Ureter (tissue), 1 donor: ENCODE results near the gene AGPS. TPM values are rescaled to one million over a fixed set of nuclear protein-coding genes. Genes with fewer than 3 reads are reported as not detected.

Experiments
- DNase-seq: peaks from one replicate; pipeline ENCODE4 v3.0.0-alpha.2; 2020; ENCODE audit warnings: low spot score
- total RNA-seq: library from RNA; stranded (reverse); gene quantifications from one replicate; pipeline ENCODE4 v1.2.4, GENCODE V29; 2023
- donor health status: DM: yes; HTN: yes; CAD: no.

Gene AGPS
- total RNA-seq, 1 donor from 2014 or later, result 38.7 TPM

DNA sequence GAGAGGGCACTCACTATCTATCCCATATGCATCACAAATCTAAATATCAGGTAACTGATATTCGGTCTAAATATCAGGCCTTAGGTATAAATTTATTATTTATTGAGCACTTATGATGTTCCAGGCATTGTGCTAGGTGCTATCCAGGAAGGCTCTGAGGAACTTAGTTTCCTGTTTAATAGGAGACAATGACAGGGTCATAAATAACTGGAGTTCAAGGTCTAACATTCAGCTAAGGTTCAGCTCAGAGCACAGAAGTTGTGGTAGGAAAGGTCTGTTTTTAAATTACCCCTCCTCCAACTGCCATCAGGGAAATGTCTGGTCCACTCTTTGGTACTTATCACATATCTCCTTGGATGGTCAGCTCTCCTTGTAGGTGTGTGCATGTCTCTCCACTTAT, 193.6 kb downstream of the AGPS start:
- no peak for DNase-seq

DNA sequence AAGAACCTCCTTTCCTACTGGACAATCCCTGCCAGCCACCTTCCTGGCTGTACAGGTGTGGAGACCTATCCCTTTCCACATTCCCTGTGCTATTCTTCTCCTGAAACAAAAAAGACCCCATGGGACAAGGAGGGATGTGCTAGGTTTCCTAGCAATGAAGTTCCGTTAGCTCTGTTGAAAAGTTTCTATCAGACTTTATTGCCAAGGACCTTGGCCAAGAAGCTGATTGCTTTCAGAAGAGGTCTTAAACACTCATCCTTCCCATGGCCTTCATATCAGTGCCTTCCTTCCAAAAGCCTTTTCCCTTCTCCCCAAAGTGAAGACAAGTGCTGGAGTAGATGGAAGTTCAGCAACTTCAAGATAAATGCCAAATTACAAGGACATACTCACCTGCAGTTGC, 194.8 kb downstream of the AGPS start:
- DNase-seq, result no peak

DNA sequence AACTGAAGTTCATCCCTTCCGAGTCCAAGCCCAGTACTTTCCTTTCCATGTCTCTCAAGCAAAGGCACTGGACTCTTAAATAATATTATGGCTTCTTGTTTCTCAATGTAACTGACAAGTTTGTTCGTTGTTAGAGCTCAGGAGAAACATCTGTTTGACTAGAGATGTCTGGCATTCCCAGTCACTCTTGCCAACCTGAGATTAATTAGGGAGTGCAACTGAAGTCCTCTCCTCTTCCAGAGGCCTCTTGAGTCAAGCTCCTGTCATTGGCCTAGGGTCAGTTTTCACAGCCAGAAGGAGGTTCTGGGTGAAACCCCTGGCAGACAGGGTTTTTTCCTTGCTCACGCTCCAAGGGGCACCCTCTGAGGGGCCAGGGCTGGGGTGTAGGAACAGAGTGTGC, 196.1 kb downstream of the AGPS start:
- DNase-seq, result no peak

DNA sequence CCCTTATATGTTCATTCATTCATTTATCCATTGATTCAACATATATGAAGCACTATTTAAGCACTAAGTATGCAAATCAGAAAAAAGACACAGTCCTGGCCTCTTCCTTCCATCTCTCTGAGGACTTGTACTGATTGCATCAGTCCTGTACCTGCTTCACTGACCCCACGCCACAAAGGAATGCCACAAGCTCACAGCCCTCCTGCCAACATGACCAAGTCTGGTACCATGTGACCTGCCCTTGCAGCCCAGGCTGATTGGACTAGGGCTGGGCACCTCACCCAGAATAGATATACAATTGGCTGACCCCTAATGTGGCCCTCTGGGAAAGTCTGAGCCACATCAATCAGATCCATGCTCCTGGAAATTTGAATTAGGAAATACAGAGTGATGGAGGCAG, 196.6 kb downstream of the AGPS start:
- no peak for DNase-seq

DNA sequence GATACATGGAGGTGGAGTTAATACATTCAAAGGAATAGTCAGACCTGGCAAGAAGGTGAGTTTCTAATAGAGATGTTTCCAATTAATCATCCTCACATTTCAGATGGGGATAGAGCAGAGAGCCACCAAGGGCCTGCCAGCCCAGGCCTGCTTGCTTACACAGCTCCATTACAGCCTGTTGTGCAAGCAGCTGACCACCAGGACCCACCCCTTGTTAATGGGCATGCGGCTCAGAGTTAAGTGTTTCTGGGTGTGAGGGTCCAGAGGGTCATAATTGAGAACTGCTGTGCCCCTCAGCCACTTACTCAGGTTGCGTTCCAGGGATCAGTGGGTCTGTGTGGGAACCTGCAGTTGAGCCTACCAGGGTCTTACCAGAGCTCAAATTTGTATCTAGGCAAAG, 199.8 kb downstream of the AGPS start:
- no peak for DNase-seq

DNA sequence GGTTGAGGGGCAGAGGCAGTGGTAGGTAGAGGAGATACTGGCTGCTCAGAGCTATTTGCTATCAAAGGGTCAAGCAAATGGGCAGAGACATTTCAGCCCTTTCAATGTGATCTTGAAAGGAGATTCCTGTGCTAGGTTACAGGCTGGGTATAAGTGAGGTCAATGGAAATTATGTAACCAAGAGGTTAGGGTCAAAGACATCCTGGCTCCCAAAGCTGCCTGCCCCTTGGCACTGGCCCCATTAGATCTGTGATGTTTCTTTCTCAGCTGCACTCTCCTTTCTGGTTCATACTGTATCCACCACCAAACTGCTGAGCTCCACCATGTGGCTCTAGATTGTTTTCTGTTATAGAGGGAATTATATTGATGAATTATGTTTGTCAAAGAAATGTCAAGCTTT, 200.4 kb downstream of the AGPS start:
- DNase-seq, result no peak

DNA sequence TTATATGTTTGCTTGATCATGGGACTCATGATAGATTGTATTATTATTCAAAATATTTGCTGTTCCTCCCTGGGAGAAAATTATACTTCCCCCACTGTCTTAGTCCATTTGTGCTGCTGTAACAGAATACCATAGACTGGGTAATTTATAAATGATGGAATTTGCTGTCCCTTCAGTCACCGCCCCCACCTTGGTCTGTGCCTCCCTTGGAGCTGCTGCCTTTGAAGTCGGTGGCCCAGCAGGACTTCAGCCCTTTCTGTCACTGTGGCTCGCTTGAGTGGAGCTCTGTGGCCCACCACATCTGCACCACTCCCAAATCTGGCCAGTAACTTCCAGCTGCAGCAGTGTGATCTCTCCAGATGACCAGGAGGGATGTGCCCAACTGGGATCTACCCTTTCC, 200.8 kb downstream of the AGPS start:
- DNase-seq, result no peak

Other genes starting within 250 kb of the AGPS start
- 251 TPM for gene HNRNPA3, start 180.0 kb upstream of the AGPS start, total RNA-seq
- 190 TPM for gene NFE2L2, start 128.0 kb upstream of the AGPS start, total RNA-seq